ENCODE results near the gene MAGEA2B. TPM values are rescaled to one million over a fixed set of nuclear protein-coding genes. Genes with fewer than 3 reads are reported as not detected.
"Not testable (repeated sequence)": the region's sequence is repeated elsewhere in the genome, so short reads cannot be mapped to it uniquely, and the experiment has no call there.

Gene MAGEA2B
- total and polyA plus RNA-seq, 4 donors: not detected

- H3K27ac ChIP-seq (ENCODE audit: low read depth, low read length): no peak overlapping the region
- 54% methylated on average over 6 of the region's 7 CpGs for WGBS (ENCODE audit: insufficient coverage)
- H3K4me1 ChIP-seq (ENCODE audit: control insufficient read depth, insufficient read depth, low read length): no peaks in the 10 kb centered on the region
- H3K4me3 ChIP-seq (ENCODE audit: low read depth, low read length): no peak overlapping the region
- no peak for DNase-seq (ENCODE audit: low read depth in 4 of 6, low spot score in 6 of 6)
- no peaks in the 10 kb centered on the region for H3K9me3 ChIP-seq (ENCODE audit: control insufficient read depth, insufficient read depth, low read length)
- no peaks in the 10 kb centered on the region for H3K36me3 ChIP-seq (ENCODE audit: control insufficient read depth, insufficient read depth, low read length)
- H3K27me3 ChIP-seq (ENCODE audit: control insufficient read depth, insufficient read depth, low read length): no peaks in the 10 kb centered on the region
Observed at GRCh38 chrX:152725409-152725808, 11.0 kb downstream of the MAGEA2B start.

GRCh38 chrX:152733261-152733975 lies 19.0 kb downstream of the MAGEA2B start, which contains the start of the genes CSAG1 and MAGEA12:
Gene CSAG1 (minus strand): TSS chrX:152733721. CDS start chrX:152732460, 1,261 bp downstream.
Gene MAGEA12 (plus strand): TSS chrX:152733757. CDS start chrX:152736162, 2,405 bp downstream.
- Histone ChIP-seq H3K27me3 (ENCODE audit: control insufficient read depth, insufficient read depth, low read length) (no peaks in the 10 kb centered on the region), H3K4me1 (ENCODE audit: control insufficient read depth, insufficient read depth, low read length) (no peaks in the 10 kb centered on the region), H3K27ac (ENCODE audit: low read depth, low read length) (no peak within 1 kb of the TSS), H3K36me3 (ENCODE audit: control insufficient read depth, insufficient read depth, low read length) (no peaks in the 10 kb centered on the region), H3K4me3 (ENCODE audit: low read depth, low read length) (no peak within 1 kb of the TSS), H3K9me3 (ENCODE audit: control insufficient read depth, insufficient read depth, low read length) (no peaks in the 10 kb centered on the region)
- WGBS (ENCODE audit: insufficient coverage): 73% methylated on average over 3 of the region's 21 CpGs
- DNase-seq (ENCODE audit: low read depth in 4 of 6, low spot score in 6 of 6): no peak

GRCh38 chrX:152734143-152734858 lies 19.9 kb downstream of the MAGEA2B start:
- H3K4me1 ChIP-seq (ENCODE audit: control insufficient read depth, insufficient read depth, low read length); H3K27ac ChIP-seq (ENCODE audit: low read depth, low read length); DNase-seq (ENCODE audit: low read depth in 4 of 6, low spot score in 6 of 6); H3K9me3 ChIP-seq (ENCODE audit: control insufficient read depth, insufficient read depth, low read length); H3K36me3 ChIP-seq (ENCODE audit: control insufficient read depth, insufficient read depth, low read length); H3K4me3 ChIP-seq (ENCODE audit: low read depth, low read length); H3K27me3 ChIP-seq (ENCODE audit: control insufficient read depth, insufficient read depth, low read length): not testable (repeated sequence)
- 83% methylated on average over 19 of the region's 22 CpGs for WGBS (ENCODE audit: insufficient coverage)

- Histone ChIP-seq H3K4me3 (ENCODE audit: low read depth, low read length) (no peak overlapping the region), H3K27ac (ENCODE audit: low read depth, low read length) (no peak overlapping the region), H3K36me3 (ENCODE audit: control insufficient read depth, insufficient read depth, low read length) (no peaks in the 10 kb centered on the region), H3K4me1 (ENCODE audit: control insufficient read depth, insufficient read depth, low read length) (no peaks in the 10 kb centered on the region), H3K9me3 (ENCODE audit: control insufficient read depth, insufficient read depth, low read length) (no peaks in the 10 kb centered on the region), H3K27me3 (ENCODE audit: control insufficient read depth, insufficient read depth, low read length) (no peaks in the 10 kb centered on the region)
- 50% methylated on average over 2 of the region's 2 CpGs for WGBS (ENCODE audit: insufficient coverage)
- no peak for DNase-seq (ENCODE audit: low read depth in 4 of 6, low spot score in 6 of 6)
Observed at GRCh38 chrX:152735101-152735500, 20.7 kb downstream of the MAGEA2B start.

GRCh38 chrX:152735860-152736511 lies 21.6 kb downstream of the MAGEA2B start:
- no peak overlapping the region for H3K4me3 ChIP-seq (ENCODE audit: low read depth, low read length)
- no peaks in the 10 kb centered on the region for H3K36me3 ChIP-seq (ENCODE audit: control insufficient read depth, insufficient read depth, low read length)
- DNase-seq (ENCODE audit: low read depth in 4 of 6, low spot score in 6 of 6): no peak
- H3K4me1 ChIP-seq (ENCODE audit: control insufficient read depth, insufficient read depth, low read length): no peaks in the 10 kb centered on the region
- whole genome bisulfite sequencing (ENCODE audit: insufficient coverage): 83% methylated on average over 12 of the region's 12 CpGs
- no peaks in the 10 kb centered on the region for H3K9me3 ChIP-seq (ENCODE audit: control insufficient read depth, insufficient read depth, low read length)
- no peak overlapping the region for H3K27ac ChIP-seq (ENCODE audit: low read depth, low read length)
- H3K27me3 ChIP-seq (ENCODE audit: control insufficient read depth, insufficient read depth, low read length): no peaks in the 10 kb centered on the region

- not testable (repeated sequence) for DNase-seq (ENCODE audit: low read depth in 4 of 6, low spot score in 6 of 6); H3K27ac ChIP-seq (ENCODE audit: low read depth, low read length); H3K36me3 ChIP-seq (ENCODE audit: control insufficient read depth, insufficient read depth, low read length); H3K4me3 ChIP-seq (ENCODE audit: low read depth, low read length); H3K27me3 ChIP-seq (ENCODE audit: control insufficient read depth, insufficient read depth, low read length); H3K9me3 ChIP-seq (ENCODE audit: control insufficient read depth, insufficient read depth, low read length); H3K4me1 ChIP-seq (ENCODE audit: control insufficient read depth, insufficient read depth, low read length)
- WGBS (ENCODE audit: insufficient coverage): 77% methylated on average over 12 of the region's 12 CpGs
Observed at GRCh38 chrX:152736528-152736927, 22.1 kb downstream of the MAGEA2B start.

- Histone ChIP-seq H3K27ac (ENCODE audit: low read depth, low read length) (no peak overlapping the region), H3K4me1 (ENCODE audit: control insufficient read depth, insufficient read depth, low read length) (no peaks in the 10 kb centered on the region), H3K9me3 (ENCODE audit: control insufficient read depth, insufficient read depth, low read length) (no peaks in the 10 kb centered on the region), H3K27me3 (ENCODE audit: control insufficient read depth, insufficient read depth, low read length) (no peaks in the 10 kb centered on the region), H3K36me3 (ENCODE audit: control insufficient read depth, insufficient read depth, low read length) (no peaks in the 10 kb centered on the region), H3K4me3 (ENCODE audit: low read depth, low read length) (no peak overlapping the region)
- no peak for DNase-seq (ENCODE audit: low read depth in 4 of 6, low spot score in 6 of 6)
- WGBS (ENCODE audit: insufficient coverage): no CpG with 5 or more reads among the region's 5 CpGs
Observed at GRCh38 chrX:152738560-152738959, 24.1 kb downstream of the MAGEA2B start.

- not testable (repeated sequence) for DNase-seq (ENCODE audit: low read depth in 4 of 6, low spot score in 6 of 6); H3K9me3 ChIP-seq (ENCODE audit: control insufficient read depth, insufficient read depth, low read length); H3K27ac ChIP-seq (ENCODE audit: low read depth, low read length); H3K4me1 ChIP-seq (ENCODE audit: control insufficient read depth, insufficient read depth, low read length); H3K36me3 ChIP-seq (ENCODE audit: control insufficient read depth, insufficient read depth, low read length); H3K4me3 ChIP-seq (ENCODE audit: low read depth, low read length); H3K27me3 ChIP-seq (ENCODE audit: control insufficient read depth, insufficient read depth, low read length)
- no CpG with 5 or more reads among the region's 35 CpGs for WGBS (ENCODE audit: insufficient coverage)
Observed at GRCh38 chrX:152753686-152754650, 39.5 kb downstream of the MAGEA2B start, which contains the start of gene MAGEA2. Gene MAGEA2 (minus strand): TSS chrX:152753842. CDS start chrX:152751363, 2,479 bp downstream.

GRCh38 chrX:152754871-152755270 lies 40.4 kb downstream of the MAGEA2B start:
- not testable (repeated sequence) for H3K4me1 ChIP-seq (ENCODE audit: control insufficient read depth, insufficient read depth, low read length); H3K27me3 ChIP-seq (ENCODE audit: control insufficient read depth, insufficient read depth, low read length); H3K9me3 ChIP-seq (ENCODE audit: control insufficient read depth, insufficient read depth, low read length); DNase-seq (ENCODE audit: low read depth in 4 of 6, low spot score in 6 of 6); H3K36me3 ChIP-seq (ENCODE audit: control insufficient read depth, insufficient read depth, low read length); H3K27ac ChIP-seq (ENCODE audit: low read depth, low read length); H3K4me3 ChIP-seq (ENCODE audit: low read depth, low read length)
- no CpG with 5 or more reads among the region's 5 CpGs for WGBS (ENCODE audit: insufficient coverage)

Data from spinal cord (tissue), 10 donors.